GM10266 (cell line): ENCODE measurements around the gene TANGO6.

ENCODE experiments used
- DNase-seq: peaks from one replicate; pipeline ENCODE4 v3.0.0; 2012; ENCODE audit errors: extremely low spot score
- TF ChIP-seq, protein P1 (sequence below): IDR thresholded peaks from 2 replicates; pipeline ENCODE4 v1.5.1; 2012; ENCODE audit warnings: mild to moderate bottlenecking, low read depth; ENCODE audit not compliant: control insufficient read depth, insufficient read depth; ENCODE audit errors: missing control alignments

Gene TANGO6

DNA sequence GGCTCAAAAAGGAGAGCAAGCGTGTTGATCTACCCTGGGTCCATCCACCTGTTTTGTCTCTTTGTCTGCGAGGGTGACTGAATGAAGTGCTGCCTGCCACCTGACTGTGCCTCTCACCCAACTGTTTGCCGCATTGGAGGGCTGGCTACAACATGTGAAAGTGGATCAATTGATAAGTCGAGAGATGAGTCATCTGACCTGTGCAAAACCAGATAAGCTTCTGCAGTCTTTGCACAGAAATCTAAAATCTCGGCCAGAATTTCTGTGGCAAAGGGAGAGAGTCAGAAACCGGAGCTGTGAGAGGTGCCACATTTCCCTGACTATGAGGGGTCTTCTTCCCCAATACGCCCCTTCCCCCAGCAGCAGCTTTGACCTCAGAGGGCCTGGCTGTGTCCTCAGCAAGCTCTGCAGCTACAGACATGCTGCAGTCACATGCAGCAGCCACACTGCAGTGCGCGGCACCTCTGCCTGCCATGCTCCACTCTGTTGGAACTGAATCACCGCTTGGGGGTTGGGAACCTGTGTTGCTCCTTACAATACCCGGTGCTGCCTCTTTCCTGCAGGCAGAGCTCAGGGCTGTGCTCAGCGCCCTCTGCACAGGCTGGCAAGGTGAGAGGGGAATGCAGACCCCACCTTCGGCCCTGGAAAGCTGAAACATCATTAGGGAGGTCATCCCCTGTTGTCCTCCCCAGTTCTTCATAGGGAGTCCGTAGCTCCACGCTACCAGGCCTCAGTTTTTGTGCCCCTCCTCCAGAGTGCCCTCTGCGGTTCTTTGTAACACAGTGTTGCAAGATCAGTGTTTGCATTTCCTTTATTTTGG lies 246.0 kb downstream of the TANGO6 start:
- DNase-seq: no peak
- TF ChIP-seq, protein P1, sequence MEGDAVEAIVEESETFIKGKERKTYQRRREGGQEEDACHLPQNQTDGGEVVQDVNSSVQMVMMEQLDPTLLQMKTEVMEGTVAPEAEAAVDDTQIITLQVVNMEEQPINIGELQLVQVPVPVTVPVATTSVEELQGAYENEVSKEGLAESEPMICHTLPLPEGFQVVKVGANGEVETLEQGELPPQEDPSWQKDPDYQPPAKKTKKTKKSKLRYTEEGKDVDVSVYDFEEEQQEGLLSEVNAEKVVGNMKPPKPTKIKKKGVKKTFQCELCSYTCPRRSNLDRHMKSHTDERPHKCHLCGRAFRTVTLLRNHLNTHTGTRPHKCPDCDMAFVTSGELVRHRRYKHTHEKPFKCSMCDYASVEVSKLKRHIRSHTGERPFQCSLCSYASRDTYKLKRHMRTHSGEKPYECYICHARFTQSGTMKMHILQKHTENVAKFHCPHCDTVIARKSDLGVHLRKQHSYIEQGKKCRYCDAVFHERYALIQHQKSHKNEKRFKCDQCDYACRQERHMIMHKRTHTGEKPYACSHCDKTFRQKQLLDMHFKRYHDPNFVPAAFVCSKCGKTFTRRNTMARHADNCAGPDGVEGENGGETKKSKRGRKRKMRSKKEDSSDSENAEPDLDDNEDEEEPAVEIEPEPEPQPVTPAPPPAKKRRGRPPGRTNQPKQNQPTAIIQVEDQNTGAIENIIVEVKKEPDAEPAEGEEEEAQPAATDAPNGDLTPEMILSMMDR: no peak

DNA sequence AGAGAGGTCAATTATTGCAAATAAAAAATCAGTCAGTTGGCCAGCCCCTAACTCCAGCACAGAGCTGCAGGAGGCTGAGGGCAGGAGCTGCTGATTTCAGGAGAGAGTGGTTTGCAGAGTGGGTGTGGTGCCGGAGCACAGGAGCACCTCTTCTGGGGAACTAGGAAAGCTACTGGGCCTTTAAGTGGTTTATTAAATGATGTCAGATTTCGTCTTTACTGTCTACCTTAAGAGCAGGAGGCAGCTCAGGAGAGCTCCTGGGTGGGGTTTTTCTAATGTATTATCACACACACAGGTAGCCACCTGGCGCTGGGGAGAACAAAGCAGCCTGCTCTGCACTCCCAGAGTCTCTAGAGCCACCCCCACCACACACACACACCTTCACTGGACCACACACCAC lies 250.6 kb downstream of the TANGO6 start:
- TF ChIP-seq, protein P1: no peak
- DNase-seq: no peak

DNA sequence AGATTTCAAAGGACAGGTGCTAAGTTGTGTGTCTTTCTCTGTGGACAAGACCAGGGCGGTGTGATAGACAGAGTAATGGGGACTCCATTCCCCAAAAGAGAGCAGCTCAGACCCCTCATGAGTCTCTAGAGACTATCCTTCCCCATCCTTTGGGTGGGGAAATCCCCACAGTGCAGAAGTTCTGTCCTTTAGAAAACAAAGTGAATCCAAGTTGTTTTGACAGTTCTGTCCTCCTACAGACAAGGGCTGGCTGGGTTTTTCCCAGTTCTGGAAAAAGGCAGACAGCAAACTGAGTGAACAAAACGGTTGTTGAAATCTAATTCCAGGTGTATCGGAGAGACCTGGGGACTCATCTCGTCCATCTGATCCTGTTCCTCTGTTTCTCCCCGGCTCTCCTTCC lies 251.2 kb downstream of the TANGO6 start:
- DNase-seq: no peak
- TF ChIP-seq, protein P1: no peak

DNA sequence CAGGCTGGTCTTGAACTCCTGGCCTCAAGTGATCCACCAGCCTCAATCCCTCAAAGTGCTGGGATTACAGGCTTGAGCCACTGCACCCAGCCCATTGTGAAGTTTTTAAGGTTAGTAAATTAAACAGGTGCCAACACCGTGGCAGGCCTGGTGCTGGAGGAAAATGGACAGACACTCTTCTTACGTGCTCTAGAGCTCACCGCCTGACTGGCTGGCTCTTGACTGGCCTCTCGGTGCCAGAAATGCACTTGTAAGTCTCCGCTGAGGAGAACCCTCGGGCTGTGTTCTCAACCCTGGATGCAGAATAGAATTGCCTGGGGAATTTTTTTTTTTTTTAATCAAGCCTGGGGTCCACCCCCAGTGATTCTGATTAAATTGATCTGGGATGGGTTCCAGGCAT lies 251.9 kb downstream of the TANGO6 start:
- DNase-seq: no peak
- TF ChIP-seq, protein P1: no peak

DNA sequence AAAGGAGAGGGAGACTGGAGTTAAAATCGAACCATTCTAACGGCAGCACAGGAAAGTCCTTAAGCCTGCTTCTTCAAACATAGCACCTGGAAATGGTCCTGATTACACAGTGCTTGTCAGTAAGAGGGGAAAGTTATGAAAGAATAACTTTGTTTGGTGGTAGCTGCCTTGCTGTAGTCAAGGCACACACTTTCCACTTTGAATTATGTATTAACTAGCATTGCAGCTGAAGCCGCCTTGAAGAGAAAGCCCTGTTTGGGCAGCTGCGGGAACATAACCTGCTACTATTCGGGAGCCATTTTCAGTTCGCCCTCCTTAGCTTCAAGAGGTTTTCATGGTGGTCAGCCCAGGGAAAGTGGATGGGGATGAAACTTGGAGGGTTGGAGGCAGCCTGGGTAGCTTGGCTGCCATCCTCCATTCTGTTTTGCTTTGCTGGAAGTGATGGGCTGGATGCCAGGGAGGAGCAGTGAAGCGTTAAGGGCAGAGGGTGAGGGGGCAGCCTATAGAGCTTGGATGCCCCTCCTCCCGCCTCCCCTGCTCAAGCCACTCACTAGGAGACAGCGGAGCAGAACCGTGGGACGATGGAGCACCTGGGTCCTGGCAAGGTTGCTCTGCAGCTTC lies 256.9 kb downstream of the TANGO6 start:
- DNase-seq: no peak
- TF ChIP-seq, protein P1: no peak

DNA sequence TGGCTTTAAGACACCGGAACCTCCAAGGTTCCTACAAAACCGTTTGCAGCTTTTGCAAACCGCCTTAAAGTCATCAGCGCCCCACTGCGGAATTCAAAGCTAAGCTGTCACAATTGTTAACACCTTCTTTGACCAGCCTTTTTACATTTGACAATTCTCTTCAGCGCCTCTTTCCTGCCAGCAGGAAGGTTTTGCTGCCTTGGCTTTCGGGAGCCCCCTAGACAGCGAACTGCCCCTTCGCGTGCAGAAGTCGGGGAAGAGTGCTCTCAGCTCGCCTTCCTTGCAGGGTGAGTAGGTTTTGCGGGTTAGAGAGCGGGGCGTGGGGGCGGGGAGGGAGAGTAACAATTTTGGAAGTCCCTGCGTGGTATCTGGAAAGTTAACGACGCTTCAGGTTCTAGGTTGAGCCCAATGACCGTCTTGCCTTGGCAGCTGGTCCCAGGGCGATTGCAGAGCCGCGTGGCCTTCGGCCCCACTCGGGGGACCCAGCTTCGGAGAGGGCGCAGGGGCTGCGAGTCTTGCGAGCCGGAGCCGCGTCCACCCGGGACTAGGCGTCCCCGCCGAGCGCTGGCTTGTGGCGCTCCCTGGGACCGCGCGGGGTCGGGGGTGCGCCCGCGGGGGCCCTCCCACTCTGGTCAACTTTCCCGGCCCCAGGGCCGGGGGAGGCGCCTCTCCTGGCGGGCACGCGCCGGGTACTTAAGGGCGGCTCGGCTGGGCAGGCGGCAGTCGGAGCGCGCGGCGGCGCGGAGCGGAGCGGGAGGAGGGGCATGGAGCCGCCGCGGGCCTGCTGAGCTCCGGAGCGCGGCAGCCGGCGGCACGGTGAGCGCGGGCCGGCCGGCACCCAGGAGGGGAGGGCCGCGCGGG lies 262.4 kb downstream of the TANGO6 start, which contains the start of gene HAS3:
TSS of gene HAS3 (plus strand) at position 153 of the 861 bp plus-strand sequence. CDS start 3,743 bp downstream, outside the sequence.
- DNase-seq: peak; percentile 79
- TF ChIP-seq, protein P1: peak; percentile 48
